BLaER1 treated with 17β-estradiol and CSF1 and Interleukin-3, amounts not matched to agents 10 nM and 100 nM (cell line): ENCODE data around the gene SMOC1.

ENCODE experiments used
- H3K27ac ChIP-seq, 11 experiments: shearing (Covaris generic); formaldehyde crosslinking; 2 replicates each; pipeline ENCODE4 v1.8.1; 2022
- H3K27me3 ChIP-seq, 11 experiments: shearing (Covaris generic); formaldehyde crosslinking; 2 replicates each; pipeline ENCODE4 v1.8.1; 2022
- H3K36me3 ChIP-seq, 11 experiments: shearing (Covaris generic); formaldehyde crosslinking; 2 replicates each; pipeline ENCODE4 v1.8.1; 2022
- H3K4me1 ChIP-seq, 10 experiments: shearing (Covaris generic); formaldehyde crosslinking; 2 replicates each; pipeline ENCODE4 v1.8.1; 2022
- H3K4me2 ChIP-seq, 11 experiments: shearing (Covaris generic); formaldehyde crosslinking; 2 replicates each; pipeline ENCODE4 v1.8.1; 2022
- H3K4me3 ChIP-seq, 10 experiments: shearing (Covaris generic); formaldehyde crosslinking; 2 replicates each; pipeline ENCODE4 v1.8.1; 2022
- H3K9ac ChIP-seq, 11 experiments: shearing (Covaris generic); formaldehyde crosslinking; 2 replicates each; pipeline ENCODE4 v1.8.1; 2022
- H3K9me3 ChIP-seq, 11 experiments: shearing (Covaris generic); formaldehyde crosslinking; replicated peaks in 1 of 11; 2 replicates each; pipeline ENCODE4 v1.8.1; 2022
- H4K20me1 ChIP-seq, 11 experiments: shearing (Covaris generic); formaldehyde crosslinking; 2 replicates each; pipeline ENCODE4 v1.8.1; 2022
- Cebpa-rat ChIP-seq, 11 experiments: shearing (Covaris generic); IDR thresholded peaks; 2 replicates each; pipeline ENCODE4 v1.8.1; 2022

SMOC1 gene

GRCh38 chr14:69879175-69880043 lies at the start of gene SMOC1:
SMOC1 (plus strand) TSS chr14:69879416; CDS start chr14:69879679, 263 bp downstream.
- peaks cover 0 to 5% (median 0%) of the 10 kb centered on the region in 11 experiments; a peak in 3 of 22 replicates for H3K9me3 ChIP-seq
- peak within 1 kb of the TSS; percentile 65 to 81 (median 73) for H3K4me2 ChIP-seq
- peaks cover 6 to 15% (median 7%) of the 10 kb centered on the region in 10 experiments; a peak in 15 of 20 replicates for H3K4me1 ChIP-seq
- no peak within 1 kb of the TSS for H3K27ac ChIP-seq
- no peaks in the 10 kb centered on the region for H4K20me1 ChIP-seq
- no peak for TF ChIP-seq Cebpa-rat (IDR thresholded peaks at IDR 0.05)
- no peaks in the 10 kb centered on the region for H3K36me3 ChIP-seq
- H3K9ac ChIP-seq, result no peak within 1 kb of the TSS
- peaks cover 41 to 53% (median 50%) of the 10 kb centered on the region in 11 experiments for H3K27me3 ChIP-seq
- H3K4me3 ChIP-seq, result peak within 1 kb of the TSS; percentile 7 to 61 (median 42); a peak in 17 of 20 replicates

GRCh38 chr14:69838881-69839416 lies 40.3 kb upstream of the SMOC1 start:
- H3K36me3 ChIP-seq, result no peaks in the 10 kb centered on the region
- no peak overlapping the region for H3K4me2 ChIP-seq
- H4K20me1 ChIP-seq, result no peaks in the 10 kb centered on the region
- H3K9ac ChIP-seq, result no peak overlapping the region
- no peak overlapping the region for H3K27ac ChIP-seq
- H3K4me1 ChIP-seq, result peaks cover 0 to 9% (median 6%) of the 10 kb centered on the region in 10 experiments; a peak in 8 of 20 replicates
- no peak overlapping the region for H3K4me3 ChIP-seq
- no peak for TF ChIP-seq Cebpa-rat (IDR thresholded peaks at IDR 0.05)
- H3K9me3 ChIP-seq, result no peaks in the 10 kb centered on the region
- H3K27me3 ChIP-seq, result no peaks in the 10 kb centered on the region

GRCh38 chr14:69839661-69840060 lies 39.6 kb upstream of the SMOC1 start:
- H3K27me3 ChIP-seq, result no peaks in the 10 kb centered on the region
- no peaks in the 10 kb centered on the region for H4K20me1 ChIP-seq
- no peak overlapping the region for H3K27ac ChIP-seq
- no peak overlapping the region for H3K9ac ChIP-seq
- TF ChIP-seq Cebpa-rat (IDR thresholded peaks at IDR 0.05), result no peak
- H3K4me2 ChIP-seq, result no peak overlapping the region
- H3K36me3 ChIP-seq, result no peaks in the 10 kb centered on the region
- H3K4me3 ChIP-seq, result no peak overlapping the region
- H3K4me1 ChIP-seq, result peaks cover 0 to 9% (median 6%) of the 10 kb centered on the region in 10 experiments; a peak in 8 of 20 replicates
- no peaks in the 10 kb centered on the region for H3K9me3 ChIP-seq

- H3K9ac ChIP-seq, result no peak overlapping the region
- H4K20me1 ChIP-seq, result no peaks in the 10 kb centered on the region
- H3K27ac ChIP-seq, result no peak overlapping the region
- peaks cover 0 to 9% (median 6%) of the 10 kb centered on the region in 10 experiments; a peak in 8 of 20 replicates for H3K4me1 ChIP-seq
- TF ChIP-seq Cebpa-rat (IDR thresholded peaks at IDR 0.05), result no peak
- H3K36me3 ChIP-seq, result no peaks in the 10 kb centered on the region
- H3K4me2 ChIP-seq, result peak overlapping the region in 4 of 11 experiments; percentile 3 to 41 (median 14); a peak in 4 of 22 replicates
- H3K27me3 ChIP-seq, result no peaks in the 10 kb centered on the region
- no peak overlapping the region for H3K4me3 ChIP-seq
- no peaks in the 10 kb centered on the region for H3K9me3 ChIP-seq
These were observed 37.6 kb upstream of the SMOC1 start for GRCh38 chr14:69841656-69842055.

- Histone ChIP-seq H3K27ac (no peak overlapping the region), H3K4me3 (no peak overlapping the region), H3K9ac (no peak overlapping the region), H3K9me3 (no peaks in the 10 kb centered on the region), H4K20me1 (no peaks in the 10 kb centered on the region), H3K27me3 (no peaks in the 10 kb centered on the region), H3K4me2 (no peak overlapping the region), H3K36me3 (no peaks in the 10 kb centered on the region), H3K4me1 (peaks cover 0 to 9% (median 6%) of the 10 kb centered on the region in 10 experiments; a peak in 8 of 20 replicates)
- TF ChIP-seq Cebpa-rat (IDR thresholded peaks at IDR 0.05), result no peak
These were observed 36.4 kb upstream of the SMOC1 start for GRCh38 chr14:69842686-69843420.

- TF ChIP-seq Cebpa-rat (IDR thresholded peaks at IDR 0.05), result no peak
- no peaks in the 10 kb centered on the region for H3K27me3 ChIP-seq
- H3K9ac ChIP-seq, result no peak overlapping the region
- no peaks in the 10 kb centered on the region for H3K9me3 ChIP-seq
- H3K4me2 ChIP-seq, result no peak overlapping the region
- no peaks in the 10 kb centered on the region for H3K36me3 ChIP-seq
- H3K4me3 ChIP-seq, result no peak overlapping the region
- no peak overlapping the region for H3K27ac ChIP-seq
- peaks cover 0 to 14% (median 6%) of the 10 kb centered on the region in 10 experiments; a peak in 9 of 20 replicates for H3K4me1 ChIP-seq
- H4K20me1 ChIP-seq, result no peaks in the 10 kb centered on the region
These were observed 35.0 kb upstream of the SMOC1 start for GRCh38 chr14:69844171-69844570.

- no peak overlapping the region for H3K9ac ChIP-seq
- no peak overlapping the region for H3K27ac ChIP-seq
- peaks cover 0 to 23% (median 11%) of the 10 kb centered on the region in 10 experiments; a peak in 14 of 20 replicates for H3K4me1 ChIP-seq
- no peak overlapping the region for H3K4me3 ChIP-seq
- no peaks in the 10 kb centered on the region for H4K20me1 ChIP-seq
- no peak for TF ChIP-seq Cebpa-rat (IDR thresholded peaks at IDR 0.05)
- H3K4me2 ChIP-seq, result no peak overlapping the region
- H3K9me3 ChIP-seq, result no peaks in the 10 kb centered on the region
- no peaks in the 10 kb centered on the region for H3K27me3 ChIP-seq
- no peaks in the 10 kb centered on the region for H3K36me3 ChIP-seq
These were observed 34.1 kb upstream of the SMOC1 start for GRCh38 chr14:69845050-69845581.

GRCh38 chr14:69845787-69846186 lies 33.4 kb upstream of the SMOC1 start:
- no peaks in the 10 kb centered on the region for H3K36me3 ChIP-seq
- no peak for TF ChIP-seq Cebpa-rat (IDR thresholded peaks at IDR 0.05)

More at GRCh38 chr14:69845787-69846186, 33.4 kb upstream of the SMOC1 start:
- Histone ChIP-seq H4K20me1 (no peaks in the 10 kb centered on the region), H3K4me1 (peaks cover 0 to 30% (median 18%) of the 10 kb centered on the region in 10 experiments; a peak in 14 of 20 replicates), H3K9me3 (peaks cover 0 to under 1% (median 0%) of the 10 kb centered on the region in 11 experiments; a peak in 1 of 22 replicates), H3K4me3 (no peak overlapping the region), H3K27me3 (no peaks in the 10 kb centered on the region), H3K27ac (no peak overlapping the region), H3K9ac (no peak overlapping the region), H3K4me2 (no peak overlapping the region)
